ENCODE results near the gene SERINC5. TPM values are rescaled to one million over a fixed set of nuclear protein-coding genes. Genes with fewer than 3 reads are reported as not detected.
"Not testable (repeated sequence)": the region's sequence is repeated elsewhere in the genome, so short reads cannot be mapped to it uniquely, and the experiment has no call there.

The SERINC5 gene
- total and polyA plus RNA-seq, 3 experiments from 2014 or later: 13.7 to 33.3 (median 32.9) TPM

DNA sequence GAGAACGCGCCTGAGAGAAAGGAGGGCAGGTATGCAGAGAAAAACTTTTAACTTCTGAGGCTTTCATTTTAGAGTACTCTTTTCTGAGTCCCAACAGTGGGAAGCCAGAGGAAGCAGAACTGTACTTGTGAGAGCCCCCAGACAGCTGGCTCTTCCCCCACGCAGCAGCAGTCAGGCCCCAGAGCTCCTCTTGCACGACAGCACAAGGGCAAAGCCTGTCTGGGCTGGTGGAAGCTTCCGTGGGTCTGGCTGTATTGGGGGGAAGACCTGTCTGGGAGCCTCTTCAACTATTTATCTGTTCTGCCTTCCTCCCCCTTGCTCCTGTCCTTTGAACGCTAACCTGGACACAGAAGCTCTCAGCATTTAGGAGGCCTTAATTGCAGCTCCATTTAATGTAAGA, 152.5 kb downstream of the SERINC5 start:
- DNase-seq: no peak
- ChIA-PET POLR2A (interaction anchor here (0.5 kb wide), 1 partner anchor 174 kb away, joined by 3 read pairs; no protein-coding TSS in a partner anchor), CTCF (interaction anchor here (2.5 kb wide), 1 partner anchor 11 kb away, joined by 11 read pairs; no protein-coding TSS in a partner anchor)
- no peaks in the 10 kb centered on the region for H3K9me3 Mint-ChIP-seq
- H3K4me1 ChIP-seq (ENCODE audit: insufficient read depth, low read length): no peaks in the 10 kb centered on the region
- H3K9me3 ChIP-seq (ENCODE audit: low read length): no peaks in the 10 kb centered on the region
- no peak overlapping the region for H3K27ac Mint-ChIP-seq
- peaks cover 0 to 2% (median 2%) of the 10 kb centered on the region in 3 donors for H3K36me3 Mint-ChIP-seq
- no peaks in the 10 kb centered on the region for H3K27me3 ChIP-seq (ENCODE audit: insufficient read depth, low read length, poor library complexity, severe bottlenecking)
- no peaks in the 10 kb centered on the region for H3K36me3 ChIP-seq (ENCODE audit: insufficient read depth, low read length)
- H3K4me3 ChIP-seq (ENCODE audit: low read length): no peak overlapping the region
- no peaks in the 10 kb centered on the region for H3K27me3 Mint-ChIP-seq
- H3K4me3 Mint-ChIP-seq: no peak overlapping the region
- H3K4me1 Mint-ChIP-seq: peaks cover 4 to 18% (median 8%) of the 10 kb centered on the region in 3 donors
- H3K27ac ChIP-seq (ENCODE audit: low read depth, low read length): no peak overlapping the region

DNA sequence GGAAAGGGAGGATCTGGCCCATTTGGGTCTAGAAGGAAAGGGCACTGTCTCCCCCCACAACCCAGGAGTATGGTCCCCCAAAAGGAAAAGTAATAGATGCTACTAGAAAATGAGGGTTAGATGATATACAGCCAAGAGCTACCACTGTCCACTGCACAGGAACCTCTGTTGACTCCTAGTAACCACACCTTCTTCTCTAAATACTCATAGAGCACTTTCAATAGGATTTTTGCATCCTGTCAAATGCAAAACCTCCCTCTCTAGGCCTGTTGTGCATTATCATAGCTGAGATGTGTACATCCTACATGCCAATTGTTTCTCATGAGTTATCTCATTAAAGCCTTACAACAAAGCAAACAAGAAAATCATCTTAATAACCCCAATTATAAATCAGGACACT, 153.9 kb downstream of the SERINC5 start:
- H3K27ac ChIP-seq (ENCODE audit: low read depth, low read length): no peak overlapping the region
- ChIA-PET POLR2A (interaction anchor here (1.1 kb wide), 1 partner anchor 175 kb away, joined by 3 read pairs; no protein-coding TSS in a partner anchor), CTCF (interaction anchor here (1.1 to 2.0 kb wide), 3 partner anchors 10 to 205 kb away, joined by 3 to 5 read pairs (median 5); no protein-coding TSS in a partner anchor)
- Mint-ChIP-seq H3K36me3 (peaks cover 0 to 2% (median 2%) of the 10 kb centered on the region in 3 donors), H3K27me3 (no peaks in the 10 kb centered on the region), H3K27ac (no peak overlapping the region), H3K9me3 (no peaks in the 10 kb centered on the region), H3K4me3 (no peak overlapping the region), H3K4me1 (peaks cover 4 to 17% (median 8%) of the 10 kb centered on the region in 3 donors)
- no peak overlapping the region for H3K4me3 ChIP-seq (ENCODE audit: low read length)
- H3K36me3 ChIP-seq (ENCODE audit: insufficient read depth, low read length): no peaks in the 10 kb centered on the region
- H3K4me1 ChIP-seq (ENCODE audit: insufficient read depth, low read length): no peaks in the 10 kb centered on the region
- no peaks in the 10 kb centered on the region for H3K27me3 ChIP-seq (ENCODE audit: insufficient read depth, low read length, poor library complexity, severe bottlenecking)
- DNase-seq: no peak
- no peaks in the 10 kb centered on the region for H3K9me3 ChIP-seq (ENCODE audit: low read length)

DNA sequence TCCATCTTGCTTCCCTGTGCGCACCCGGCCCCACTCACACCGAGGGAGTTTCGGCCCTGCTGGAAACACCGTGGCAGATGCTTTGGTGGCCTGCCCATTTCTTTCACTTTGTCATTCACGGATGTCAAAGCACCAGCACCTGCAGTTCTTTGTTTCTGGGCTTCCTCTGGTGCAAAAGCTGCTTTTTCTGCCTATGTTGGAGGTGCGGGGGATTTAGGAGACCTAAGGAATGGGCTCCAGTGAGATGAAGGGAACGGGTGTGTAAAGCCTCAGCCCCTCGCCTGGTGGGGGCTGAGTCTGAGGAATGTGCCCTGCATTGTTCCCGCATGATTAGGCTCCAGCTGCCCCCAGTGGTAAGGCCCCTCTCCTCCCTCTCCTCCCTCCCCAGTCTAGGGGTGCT, 158.4 kb downstream of the SERINC5 start:
- Histone ChIP-seq H3K36me3 (ENCODE audit: insufficient read depth, low read length) (no peaks in the 10 kb centered on the region), H3K27me3 (ENCODE audit: insufficient read depth, low read length, poor library complexity, severe bottlenecking) (no peaks in the 10 kb centered on the region), H3K4me3 (ENCODE audit: low read length) (no peak overlapping the region), H3K4me1 (ENCODE audit: insufficient read depth, low read length) (peaks cover 16% of the 10 kb centered on the region), H3K9me3 (ENCODE audit: low read length) (no peaks in the 10 kb centered on the region), H3K27ac (ENCODE audit: low read depth, low read length) (no peak overlapping the region)
- Mint-ChIP-seq H3K27me3 (no peaks in the 10 kb centered on the region), H3K4me1 (peaks cover 9 to 16% (median 13%) of the 10 kb centered on the region in 3 donors), H3K9me3 (no peaks in the 10 kb centered on the region), H3K27ac (peak overlapping the region in 1 of 8 donors; percentile 54), H3K4me3 (no peak overlapping the region), H3K36me3 (peaks cover 0 to 2% (median 1%) of the 10 kb centered on the region in 3 donors)
- POLR2A ChIA-PET: no interaction called here
- no peak for DNase-seq
- CTCF ChIA-PET: interaction anchor here (1.8 to 9.9 kb wide), 2 partner anchors 14 to 210 kb away, joined by 9 to 181 read pairs; no protein-coding TSS in a partner anchor

DNA sequence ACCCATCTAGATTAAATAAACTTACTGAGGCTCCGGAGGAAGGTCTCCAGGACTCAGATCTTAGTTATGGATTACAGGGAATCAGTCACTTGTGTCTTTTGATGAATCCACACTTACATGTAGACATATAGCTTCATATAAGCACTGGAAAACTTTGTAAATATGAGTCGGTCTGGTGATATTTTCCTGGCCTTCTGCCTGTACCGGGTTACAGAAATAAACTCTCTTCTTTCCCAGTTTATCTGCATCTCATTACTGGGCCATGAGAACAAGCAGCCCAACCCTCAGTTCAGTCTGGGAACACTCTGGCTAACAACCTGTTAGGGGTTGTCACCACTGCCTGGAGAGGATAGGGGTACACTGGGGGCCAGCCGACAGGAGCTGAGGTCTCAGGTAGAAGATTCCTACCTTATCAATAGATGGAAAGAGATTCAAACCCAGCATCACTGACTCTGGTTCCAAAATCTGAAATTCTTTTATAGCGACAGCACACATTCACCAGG, 161.6 kb downstream of the SERINC5 start:
- CTCF ChIA-PET: interaction anchor here (1.2 to 9.9 kb wide), 2 partner anchors 10 to 213 kb away, joined by 3 to 181 read pairs; no protein-coding TSS in a partner anchor
- Mint-ChIP-seq H3K27ac (peak overlapping the region in 1 of 8 donors; percentile 7), H3K27me3 (no peaks in the 10 kb centered on the region), H3K36me3 (peaks cover 0 to 2% (median 1%) of the 10 kb centered on the region in 3 donors), H3K4me3 (no peak overlapping the region), H3K9me3 (no peaks in the 10 kb centered on the region), H3K4me1 (peaks cover 16 to 26% (median 22%) of the 10 kb centered on the region in 3 donors)
- H3K27me3 ChIP-seq (ENCODE audit: insufficient read depth, low read length, poor library complexity, severe bottlenecking): no peaks in the 10 kb centered on the region
- H3K9me3 ChIP-seq (ENCODE audit: low read length): no peaks in the 10 kb centered on the region
- DNase-seq: no peak
- H3K4me3 ChIP-seq (ENCODE audit: low read length): no peak overlapping the region
- H3K36me3 ChIP-seq (ENCODE audit: insufficient read depth, low read length): no peaks in the 10 kb centered on the region
- H3K4me1 ChIP-seq (ENCODE audit: insufficient read depth, low read length): peaks cover 24% of the 10 kb centered on the region
- POLR2A ChIA-PET: interaction anchor here (0.6 kb wide), 1 partner anchor 144 kb away, joined by 3 read pairs; no protein-coding TSS in a partner anchor
- H3K27ac ChIP-seq (ENCODE audit: low read depth, low read length): no peak overlapping the region

DNA sequence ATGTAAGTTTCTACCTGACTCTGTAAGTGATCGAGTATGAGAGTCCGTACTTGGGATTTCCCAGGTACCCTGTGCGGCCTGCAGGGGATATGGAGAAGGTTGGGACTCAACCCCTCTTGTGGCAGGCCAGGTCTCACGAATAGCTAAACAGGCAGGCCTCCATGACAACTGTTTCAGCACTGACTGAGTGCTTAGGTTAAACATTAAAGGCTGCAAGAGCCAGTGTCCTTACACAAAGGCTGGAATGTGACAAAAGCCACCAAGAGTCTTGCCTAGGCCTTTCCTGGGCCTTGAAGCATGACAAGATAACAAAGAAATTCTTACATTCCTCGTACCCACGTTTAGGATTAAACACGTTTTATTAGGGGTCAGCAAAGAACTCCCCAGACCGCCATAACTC, 162.1 kb downstream of the SERINC5 start:
- Histone ChIP-seq H3K27ac (ENCODE audit: low read depth, low read length) (no peak overlapping the region), H3K4me3 (ENCODE audit: low read length) (no peak overlapping the region), H3K4me1 (ENCODE audit: insufficient read depth, low read length) (peaks cover 24% of the 10 kb centered on the region), H3K27me3 (ENCODE audit: insufficient read depth, low read length, poor library complexity, severe bottlenecking) (no peaks in the 10 kb centered on the region), H3K36me3 (ENCODE audit: insufficient read depth, low read length) (no peaks in the 10 kb centered on the region), H3K9me3 (ENCODE audit: low read length) (no peaks in the 10 kb centered on the region)
- DNase-seq: no peak
- ChIA-PET CTCF (interaction anchor here (9.9 kb wide), 1 partner anchor 213 kb away, joined by 181 read pairs; no protein-coding TSS in a partner anchor), POLR2A (no interaction called here)
- H3K27me3 Mint-ChIP-seq: no peaks in the 10 kb centered on the region
- H3K9me3 Mint-ChIP-seq: no peaks in the 10 kb centered on the region
- peak overlapping the region in 1 of 8 donors; percentile 7 for H3K27ac Mint-ChIP-seq
- no peak overlapping the region for H3K4me3 Mint-ChIP-seq
- peaks cover 0 to 2% (median 1%) of the 10 kb centered on the region in 3 donors for H3K36me3 Mint-ChIP-seq
- peaks cover 16 to 26% (median 22%) of the 10 kb centered on the region in 3 donors for H3K4me1 Mint-ChIP-seq

DNA sequence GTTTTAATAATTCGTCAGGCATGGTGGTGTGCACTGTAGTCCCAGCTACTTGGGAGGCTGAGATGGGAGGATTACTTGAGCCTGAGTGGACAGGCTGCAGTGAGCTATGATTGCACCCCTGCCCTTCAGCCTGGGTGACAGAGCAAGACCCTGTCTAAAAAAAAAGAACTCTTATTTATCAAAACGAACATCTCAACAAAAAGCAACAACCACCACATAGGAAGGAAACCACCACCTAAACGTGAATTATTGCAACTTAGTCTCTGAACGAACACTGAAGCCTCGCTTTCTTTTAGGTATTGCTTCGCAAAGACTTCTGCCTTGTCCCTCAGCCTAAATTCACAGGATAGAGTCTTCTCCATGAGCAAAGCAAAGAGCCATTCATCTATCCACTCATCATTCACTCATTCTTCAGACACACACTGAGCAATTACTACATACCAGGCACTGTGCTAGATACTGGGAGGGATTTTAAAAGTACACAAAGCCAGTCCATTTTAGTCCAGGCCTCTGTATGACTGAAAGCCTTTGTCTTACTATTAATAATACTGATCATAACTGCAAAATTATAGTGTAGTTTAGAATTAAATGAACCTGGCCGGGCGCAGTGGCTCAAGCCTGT, 163.3 kb downstream of the SERINC5 start:
- no peaks in the 10 kb centered on the region for H3K27me3 ChIP-seq (ENCODE audit: insufficient read depth, low read length, poor library complexity, severe bottlenecking)
- H3K9me3 Mint-ChIP-seq: no peaks in the 10 kb centered on the region
- H3K27ac ChIP-seq (ENCODE audit: low read depth, low read length): no peak overlapping the region
- H3K4me3 ChIP-seq (ENCODE audit: low read length): peak overlapping the region; percentile 44
- POLR2A ChIA-PET: interaction anchor here (0.6 to 1.1 kb wide), 3 partner anchors 44 to 1195 kb away, joined by 3 read pairs; no protein-coding TSS in a partner anchor
- no peaks in the 10 kb centered on the region for H3K36me3 ChIP-seq (ENCODE audit: insufficient read depth, low read length)
- peak overlapping the region in 6 of 7 donors; percentile 28 to 57 (median 50) for H3K4me3 Mint-ChIP-seq
- no peak for DNase-seq
- H3K27ac Mint-ChIP-seq: peak overlapping the region in 6 of 8 donors; percentile 43 to 83 (median 70)
- H3K4me1 Mint-ChIP-seq: peaks cover 16 to 26% (median 22%) of the 10 kb centered on the region in 3 donors
- H3K36me3 Mint-ChIP-seq: peaks cover 0 to 2% (median 1%) of the 10 kb centered on the region in 3 donors
- CTCF ChIA-PET: interaction anchor here (0.6 to 9.9 kb wide), 34 partner anchors 8 to 549 kb away, joined by 3 to 181 read pairs (median 4); partner anchors contain the start of gene SERINC5
- H3K4me1 ChIP-seq (ENCODE audit: insufficient read depth, low read length): peaks cover 24% of the 10 kb centered on the region
- H3K27me3 Mint-ChIP-seq: no peaks in the 10 kb centered on the region
- no peaks in the 10 kb centered on the region for H3K9me3 ChIP-seq (ENCODE audit: low read length)

DNA sequence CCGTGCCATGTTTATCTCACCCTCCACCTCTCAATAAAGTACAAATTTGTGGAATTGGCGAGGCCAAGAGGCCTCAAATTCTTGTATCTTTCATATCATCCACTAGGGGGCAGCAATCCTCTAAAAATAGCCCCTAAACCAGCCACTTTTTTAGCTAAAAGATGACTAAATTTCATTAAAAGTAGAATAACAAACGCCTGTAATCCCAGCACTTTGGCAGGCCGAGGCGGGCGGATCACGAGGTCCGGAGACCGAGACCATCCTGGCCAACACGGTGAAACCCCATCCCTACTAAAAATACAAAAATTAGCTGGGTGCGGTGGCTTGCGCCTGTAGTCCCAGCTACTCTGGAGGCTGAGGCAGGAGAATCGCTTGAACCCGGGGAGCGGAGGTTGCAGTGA, 164.1 kb downstream of the SERINC5 start:
- H3K9me3 ChIP-seq (ENCODE audit: low read length); H3K27me3 Mint-ChIP-seq; H3K4me3 ChIP-seq (ENCODE audit: low read length); H3K27ac ChIP-seq (ENCODE audit: low read depth, low read length); H3K9me3 Mint-ChIP-seq; H3K27me3 ChIP-seq (ENCODE audit: insufficient read depth, low read length, poor library complexity, severe bottlenecking); H3K36me3 ChIP-seq (ENCODE audit: insufficient read depth, low read length); H3K36me3 Mint-ChIP-seq: not testable (repeated sequence)
- Mint-ChIP-seq H3K4me3 (peak overlapping the region in 4 of 7 donors; percentile 18 to 49 (median 30)), H3K4me1 (peaks cover 14 to 26% (median 22%) of the 10 kb centered on the region in 3 donors), H3K27ac (peak overlapping the region in 1 of 8 donors; percentile 68)
- ChIA-PET POLR2A (interaction anchor here (0.6 to 1.2 kb wide), 6 partner anchors 45 to 1196 kb away, joined by 3 to 4 read pairs (median 3); partner anchors contain the start of gene SERINC5), CTCF (interaction anchor here (0.6 to 9.9 kb wide), 41 partner anchors 8 to 548 kb away, joined by 3 to 181 read pairs (median 4); partner anchors contain the start of gene SERINC5)
- DNase-seq: peak in 3 of 5 donors; percentile 6 to 63 (median 51)
- peaks cover 24% of the 10 kb centered on the region for H3K4me1 ChIP-seq (ENCODE audit: insufficient read depth, low read length)

DNA sequence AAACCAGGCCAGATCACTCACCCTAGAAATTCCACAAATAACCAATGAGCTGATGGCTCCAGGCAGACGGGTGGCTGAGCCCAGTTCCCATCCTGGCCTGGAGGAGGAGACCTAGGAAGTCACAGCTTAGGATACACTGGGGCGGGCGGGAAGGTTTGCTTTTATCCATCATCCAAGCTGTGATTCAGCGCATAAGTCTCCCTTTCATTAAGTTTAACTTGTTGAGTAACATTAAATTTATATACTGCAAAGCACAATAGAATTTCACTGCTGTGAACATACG, 165.0 kb downstream of the SERINC5 start:
- no peaks in the 10 kb centered on the region for H3K27me3 ChIP-seq (ENCODE audit: insufficient read depth, low read length, poor library complexity, severe bottlenecking)
- H3K4me3 ChIP-seq (ENCODE audit: low read length): no peak overlapping the region
- Mint-ChIP-seq H3K27ac (no peak overlapping the region), H3K9me3 (no peaks in the 10 kb centered on the region), H3K27me3 (no peaks in the 10 kb centered on the region), H3K36me3 (no peaks in the 10 kb centered on the region), H3K4me1 (peaks cover 14 to 26% (median 22%) of the 10 kb centered on the region in 3 donors), H3K4me3 (no peak overlapping the region)
- H3K4me1 ChIP-seq (ENCODE audit: insufficient read depth, low read length): peaks cover 24% of the 10 kb centered on the region
- DNase-seq: no peak
- H3K9me3 ChIP-seq (ENCODE audit: low read length): no peaks in the 10 kb centered on the region
- CTCF ChIA-PET: interaction anchor here (0.9 to 9.9 kb wide), 12 partner anchors 9 to 216 kb away, joined by 3 to 181 read pairs (median 6); no protein-coding TSS in a partner anchor
- H3K36me3 ChIP-seq (ENCODE audit: insufficient read depth, low read length): no peaks in the 10 kb centered on the region
- no peak overlapping the region for H3K27ac ChIP-seq (ENCODE audit: low read depth, low read length)
- POLR2A ChIA-PET: interaction anchor here (1.0 to 1.2 kb wide), 2 partner anchors 166 to 217 kb away, joined by 3 to 4 read pairs; partner anchors contain the start of gene SERINC5
